Left kidney (tissue), 2 donors: ENCODE results near the gene TLX1. TPM values are rescaled to one million over a fixed set of nuclear protein-coding genes. Genes with fewer than 3 reads are reported as not detected.
A peak's percentile ranks its signal among the peaks of the same experiment; 100 is the strongest.
"Not testable (repeated sequence)": the region's sequence is repeated elsewhere in the genome, so short reads cannot be mapped to it uniquely, and the experiment has no call there.

Experiments
- DNase-seq: peaks from one replicate; pipeline ENCODE4 v3.0.0-alpha.2; 2013
- polyA plus RNA-seq: library from polyadenylated mRNA; unstranded; fragments of 120-200 nt; gene quantifications from one replicate; pipeline ENCODE4 v1.2.1, GENCODE V29; 2013; ENCODE audit not compliant: insufficient read length

Gene TLX1
- polyA plus RNA-seq, 1 donor, result not detected

DNA sequence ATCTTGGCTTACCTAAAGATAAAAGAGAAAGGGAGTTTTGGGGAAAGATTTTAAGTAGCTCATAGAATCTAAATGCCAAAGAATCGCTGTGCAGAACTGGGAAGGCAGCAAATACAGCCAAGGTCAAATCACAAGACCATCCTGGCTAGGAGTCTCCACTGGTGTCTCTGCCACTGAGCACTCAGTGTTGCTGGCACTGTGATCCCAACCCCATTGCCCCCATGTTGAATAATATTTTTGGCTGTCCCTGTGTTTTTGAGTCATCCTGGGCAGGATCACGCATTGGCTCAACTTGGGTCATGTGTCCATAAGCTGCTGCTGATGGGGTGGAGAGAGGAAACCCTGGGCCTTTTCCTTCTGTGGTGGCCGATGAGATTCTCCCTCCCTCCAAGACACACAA is 21.2 kb downstream of the TLX1 start:
- DNase-seq, result no peak

DNA sequence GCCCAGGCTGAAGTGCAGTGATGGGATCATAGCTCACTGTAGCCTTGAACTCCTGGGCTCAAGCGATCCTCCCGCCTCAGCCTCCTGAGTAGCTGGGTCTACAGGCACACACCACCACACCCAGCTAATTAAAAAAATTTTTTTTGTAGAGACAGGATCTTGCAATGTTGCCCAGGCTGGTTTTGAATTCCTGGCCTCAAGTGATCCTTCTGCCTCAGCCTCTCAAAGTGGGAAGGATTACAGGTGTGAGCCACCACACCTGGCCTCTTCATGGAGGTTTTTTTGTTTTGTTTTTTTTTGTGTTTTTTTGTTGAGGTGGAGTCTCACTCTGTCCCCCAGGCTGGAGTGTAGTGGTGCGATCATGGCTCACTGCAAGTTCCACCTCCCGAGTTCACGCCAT is 23.4 kb downstream of the TLX1 start:
- not testable (repeated sequence) for DNase-seq

GRCh38 chr10:101155896-101156295 is 24.8 kb downstream of the TLX1 start:
- DNase-seq, result no peak

GRCh38 chr10:101157756-101158458 is 26.8 kb downstream of the TLX1 start:
- DNase-seq, result no peak

DNA sequence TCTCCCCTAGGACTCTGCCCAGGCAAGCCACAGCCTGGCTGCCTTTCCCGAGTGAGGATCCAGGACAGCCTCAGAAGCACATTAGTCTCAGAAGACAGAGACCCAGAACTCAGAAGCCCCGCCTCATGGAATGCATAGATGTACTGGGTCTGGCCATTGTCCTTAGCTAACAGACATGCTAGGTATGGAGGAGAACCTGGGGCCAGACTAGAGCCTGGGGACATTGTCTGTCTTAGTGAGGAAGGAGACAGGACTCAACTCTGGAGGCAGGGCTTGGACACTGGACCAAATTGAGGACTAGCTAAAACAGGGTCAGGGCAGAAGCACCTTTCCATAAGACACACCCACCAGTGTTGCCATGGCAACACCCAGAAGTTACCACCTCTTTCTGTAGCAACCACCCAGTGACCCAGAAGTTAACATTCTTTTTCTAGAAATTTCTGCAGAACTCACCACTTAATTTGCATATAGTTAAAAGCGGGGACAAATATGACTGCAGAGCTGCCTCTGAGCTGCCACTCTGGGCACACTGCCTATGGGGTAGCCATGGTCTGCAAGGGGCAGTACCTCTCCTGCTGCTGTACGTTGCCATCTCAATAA is 27.5 kb downstream of the TLX1 start:
- no peak for DNase-seq

GRCh38 chr10:101161494-101162299 is 30.6 kb downstream of the TLX1 start:
- peak; percentile 87 for DNase-seq

DNA sequence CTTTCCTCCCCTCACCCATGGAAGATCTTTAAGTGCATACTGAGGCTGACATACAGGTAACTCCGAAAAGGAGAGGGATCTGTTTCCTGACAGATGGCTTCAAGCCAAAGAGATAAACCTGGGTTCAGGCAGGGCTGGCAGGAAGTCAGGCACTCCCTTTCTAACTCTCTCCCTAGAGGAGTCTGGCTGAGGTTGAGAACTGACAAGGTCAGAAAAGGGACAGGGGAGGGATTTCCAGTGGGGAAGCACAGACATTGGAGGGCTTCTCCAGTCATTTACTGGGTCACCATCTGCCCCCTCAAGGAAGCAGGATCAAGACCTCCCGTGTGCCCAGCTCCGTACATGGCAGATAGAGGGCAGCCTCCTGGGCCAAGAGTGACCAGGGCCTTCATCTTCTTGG is 31.6 kb downstream of the TLX1 start:
- DNase-seq, result no peak

- DNase-seq, result no peak
Measured at GRCh38 chr10:101164020-101164419, 32.9 kb downstream of the TLX1 start.

DNA sequence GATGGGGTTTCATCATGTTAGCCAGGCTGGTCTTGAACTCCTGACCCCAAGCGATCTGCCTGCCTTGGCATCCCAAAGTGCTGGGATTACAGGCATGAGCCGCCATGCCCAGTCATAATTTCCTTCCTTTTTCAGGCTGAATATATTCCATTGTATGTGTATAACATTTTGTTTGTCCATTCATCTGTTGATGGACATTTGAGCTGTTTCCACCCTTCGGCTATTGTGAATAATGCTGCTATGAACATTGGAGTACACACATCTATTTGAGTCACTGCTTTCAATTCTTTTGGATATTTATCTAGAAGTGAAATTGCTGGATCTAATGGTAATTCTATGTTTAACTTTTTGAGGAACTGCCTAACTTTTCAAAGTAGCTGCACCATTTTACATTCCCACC is 34.6 kb downstream of the TLX1 start:
- DNase-seq, result no peak

- DNase-seq, result no peak
Measured at GRCh38 chr10:101166430-101166829, 35.3 kb downstream of the TLX1 start.

DNA sequence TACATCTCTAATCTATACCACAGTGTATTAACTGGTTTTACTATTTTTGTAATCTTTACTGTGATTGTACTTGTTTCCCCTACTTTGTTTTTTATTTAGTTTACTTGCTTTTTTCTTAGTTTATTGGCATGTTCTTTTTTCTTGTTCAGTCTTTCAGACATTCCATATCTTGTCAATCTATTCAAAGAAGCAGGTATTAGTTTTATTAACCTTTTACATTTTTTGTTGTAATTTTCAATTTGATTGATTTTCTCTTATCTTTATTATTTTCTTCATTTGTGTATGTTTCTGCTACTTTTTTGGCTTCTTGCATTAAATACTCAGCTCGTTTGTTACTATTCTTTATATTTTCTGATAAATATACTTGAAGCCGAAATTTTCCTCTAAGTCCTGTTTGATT is 41.6 kb downstream of the TLX1 start:
- no peak for DNase-seq

GRCh38 chr10:101174319-101174718 is 43.2 kb downstream of the TLX1 start:
- no peak for DNase-seq

DNA sequence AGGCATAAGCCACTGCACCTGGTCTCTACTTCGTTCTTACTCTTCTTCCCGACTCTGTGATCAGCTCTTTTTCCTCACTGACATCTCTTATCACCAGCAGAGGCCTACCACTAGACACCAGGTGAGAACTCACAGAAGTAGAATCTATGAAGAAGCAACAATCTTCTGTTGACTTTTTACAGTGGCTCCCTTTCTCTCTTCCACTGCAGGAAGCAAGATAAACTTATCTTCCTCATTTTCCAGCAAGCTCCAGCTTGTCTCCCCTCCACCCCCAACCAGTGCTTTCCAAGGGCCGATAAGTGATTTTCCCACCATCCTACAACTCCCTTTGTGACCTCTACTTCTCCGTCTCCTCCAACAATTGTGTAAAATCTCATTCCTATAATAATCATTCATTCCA is 45.5 kb downstream of the TLX1 start:
- no peak for DNase-seq

DNA sequence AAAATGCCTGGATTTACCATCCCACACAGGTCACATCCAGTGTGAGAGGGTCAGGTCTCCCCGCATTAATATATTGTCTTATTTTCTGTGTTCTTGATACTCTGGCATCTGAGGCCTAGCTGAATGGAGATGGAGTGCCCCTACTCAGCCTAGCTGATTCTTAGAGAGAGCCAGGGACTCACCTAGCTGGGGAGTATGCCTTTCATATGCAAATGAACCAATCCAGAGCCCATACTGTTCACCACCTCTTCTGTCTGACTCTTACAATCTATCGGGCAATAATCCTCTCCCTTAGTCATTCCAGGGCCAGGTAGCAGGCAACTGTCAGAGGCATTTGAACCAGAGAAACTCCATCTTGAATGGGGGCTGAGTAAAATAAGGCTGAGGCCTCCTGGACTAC is 51.8 kb downstream of the TLX1 start:
- no peak for DNase-seq

DNA sequence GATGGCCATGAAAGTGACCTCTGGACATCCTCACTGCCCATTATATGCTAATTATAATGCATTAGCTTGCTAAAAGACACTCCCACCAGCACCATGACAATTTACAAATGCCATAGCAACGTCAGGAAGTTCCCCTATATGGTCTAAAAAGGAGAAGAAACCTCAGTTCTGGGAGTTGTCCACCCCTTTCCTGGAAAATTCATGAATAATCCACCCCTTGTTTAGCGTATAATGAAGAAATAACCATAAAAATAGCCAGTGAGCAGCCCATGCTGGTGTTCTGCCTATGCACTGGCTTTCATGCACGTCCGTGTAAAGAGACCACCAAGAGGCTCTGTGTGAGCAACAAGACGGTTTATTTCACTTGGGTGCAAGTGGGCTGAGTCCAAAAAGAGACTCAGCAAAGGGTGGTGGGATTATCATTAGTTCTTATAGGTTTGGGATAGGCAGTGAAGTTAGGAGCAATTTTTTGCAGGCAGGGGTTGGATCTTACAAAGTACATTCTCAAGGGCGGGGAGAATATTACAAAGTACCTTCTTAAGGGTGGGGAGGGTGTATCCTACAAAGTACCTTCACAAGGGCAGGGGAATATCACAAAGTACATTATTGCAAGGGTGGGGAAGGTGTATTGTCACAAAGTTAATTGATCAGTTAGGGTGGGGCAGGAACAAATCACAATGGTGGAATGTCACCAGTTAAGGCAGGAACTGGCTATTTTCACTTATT is 52.5 kb downstream of the TLX1 start:
- DNase-seq, result no peak

Other genes starting within 250 kb of the TLX1 start
- 56.9 TPM for gene SLF2, start 218.3 kb upstream of the TLX1 start, polyA plus RNA-seq
- gene SEMA4G, start 161.8 kb upstream of the TLX1 start, polyA plus RNA-seq, result 63.0 TPM
- 84.0 TPM for gene MRPL43, start 143.8 kb upstream of the TLX1 start, polyA plus RNA-seq
- gene TWNK, start 143.8 kb upstream of the TLX1 start, polyA plus RNA-seq, result 16.3 TPM
- gene LZTS2, start 131.5 kb upstream of the TLX1 start, polyA plus RNA-seq, result 48.9 TPM
- gene PDZD7, start 100.2 kb upstream of the TLX1 start, polyA plus RNA-seq, result 3.3 TPM
- gene SFXN3, start 100.1 kb upstream of the TLX1 start, polyA plus RNA-seq, result 27.7 TPM
- gene KAZALD1, start 69.3 kb upstream of the TLX1 start, polyA plus RNA-seq, result 8.2 TPM
- gene LBX1, start 98.2 kb downstream of the TLX1 start, polyA plus RNA-seq, result not detected
- 29.4 TPM for gene BTRC, start 222.9 kb downstream of the TLX1 start, polyA plus RNA-seq